Naive thymus-derived CD4-positive, alpha-beta T cell (primary cell): ENCODE data around the gene SMAD2. TPM values are rescaled to one million over a fixed set of nuclear protein-coding genes. Genes with fewer than 3 reads are reported as not detected.

Source experiments
- ATAC-seq: fragments of 150-1000 bp; cut with Tn5 transposase; 2 replicates; pipeline ENCODE4 v1.10.0; 2021; ENCODE audit warnings: mild to moderate bottlenecking, moderate library complexity
- CTCF ChIA-PET: fragments of 350-600 bp; sonication (Branson Sonifier 250); formaldehyde crosslinking; loops from one replicate; lab custom pipeline; 2021; ENCODE audit warnings: antibody characterized with exemption; lab: Charles Lee
- POLR2A ChIA-PET: fragments of 350-600 bp; sonication (Branson Sonifier 250); formaldehyde crosslinking; loops from one replicate; lab custom pipeline; 2021; ENCODE audit warnings: antibody characterized with exemption, inconsistent platforms; lab: Charles Lee
- DNase-seq, 9 donors: peaks; one replicate each; pipeline versions ENCODE4 v3.0.0 to v3.0.0-alpha.2; 2020 to 2022; ENCODE audit warnings: mixed read lengths in 1 of 9
- H3K27ac ChIP-seq: one replicate; pipeline ENCODE4 v1.7.0; 2013; ENCODE audit warnings: mild to moderate bottlenecking, low read depth, low read length, moderate library complexity
- H3K27me3 ChIP-seq, 2 donors: one replicate each; pipeline ENCODE4 v1.7.0; 2013; ENCODE audit warnings: low read length in 2 of 2, mild to moderate bottlenecking in 2 of 2, moderate library complexity in 2 of 2; ENCODE audit not compliant: control insufficient read depth in 2 of 2, insufficient read depth in 2 of 2
- H3K36me3 ChIP-seq, 3 experiments: 1 replicate in 2 of 3; 2 replicates in 1 of 3; pipeline ENCODE4 v1.7.0; 2013; ENCODE audit warnings: low read length in 3 of 3, mild to moderate bottlenecking in 3 of 3, moderate library complexity in 1 of 3; ENCODE audit not compliant: insufficient read depth in 3 of 3, control insufficient read depth in 2 of 3
- H3K4me1 ChIP-seq, 2 donors: one replicate each; pipeline ENCODE4 v1.7.0; 2013; ENCODE audit warnings: low read length in 2 of 2, mild to moderate bottlenecking in 2 of 2, moderate library complexity in 1 of 2; ENCODE audit not compliant: control insufficient read depth in 2 of 2, insufficient read depth in 2 of 2
- H3K4me3 ChIP-seq: 2 replicates; pipeline ENCODE4 v1.7.0; 2013; ENCODE audit warnings: mild to moderate bottlenecking, low read length
- H3K9me3 ChIP-seq, 3 experiments: 1 replicate in 2 of 3; 2 replicates in 1 of 3; pipeline ENCODE4 v1.7.0; 2013; ENCODE audit warnings: low read length in 3 of 3; ENCODE audit not compliant: control insufficient read depth in 2 of 3
- H3K27ac Mint-ChIP-seq, 9 donors: one replicate each; pipeline ENCODE4 v1.8.0; 2020 to 2022; ENCODE audit warnings: mixed read lengths in 9 of 9, mild to moderate bottlenecking in 8 of 9, moderate library complexity in 5 of 9, inconsistent platforms in 2 of 9
- H3K27me3 Mint-ChIP-seq, 5 donors: one replicate each; pipeline ENCODE4 v1.8.0; 2021 to 2022; ENCODE audit warnings: mixed read lengths in 5 of 5, mild to moderate bottlenecking in 1 of 5
- H3K36me3 Mint-ChIP-seq, 5 donors: one replicate each; pipeline ENCODE4 v1.8.0; 2020 to 2022; ENCODE audit warnings: mixed read lengths in 5 of 5, mild to moderate bottlenecking in 3 of 5, inconsistent platforms in 1 of 5
- H3K4me1 Mint-ChIP-seq, 7 donors: one replicate each; pipeline ENCODE4 v1.8.0; 2020 to 2022; ENCODE audit warnings: mixed read lengths in 7 of 7, mild to moderate bottlenecking in 3 of 7, inconsistent platforms in 1 of 7
- H3K4me3 Mint-ChIP-seq, 10 donors: one replicate each; pipeline ENCODE4 v1.8.0; 2020 to 2022; ENCODE audit warnings: mild to moderate bottlenecking in 10 of 10, mixed read lengths in 10 of 10, moderate library complexity in 6 of 10, inconsistent platforms in 2 of 10
- H3K9me3 Mint-ChIP-seq, 11 donors: one replicate each; pipeline ENCODE4 v1.8.0; 2020 to 2022; ENCODE audit warnings: mixed read lengths in 11 of 11, mild to moderate bottlenecking in 4 of 11, inconsistent platforms in 1 of 11, moderate library complexity in 1 of 11
- intact Hi-C, 2 donors: fragments of 100-400 bp; cut with micrococcal nuclease; formaldehyde crosslinking; loops; one replicate each; pipeline ENCODE4 v1.15.1; 2023
- polyA plus RNA-seq, 2 donors: library from polyadenylated mRNA; unstranded; fragments of 300-500 nt; fragmentation: Illumina TruSeq; gene quantifications; one replicate each; pipeline ENCODE4 v1.2.3, GENCODE V29; 2021
- total RNA-seq, 6 experiments: library from RNA in 5 of 6; stranded (reverse) in 5 of 6; gene quantifications; 1 replicate in 5 of 6; 2 replicates in 1 of 6; pipeline ENCODE4 v1.2.3 and lab custom pipeline; 2021 to 2026

SMAD2 gene
- total and polyA plus RNA-seq, 7 experiments from 2014 or later, result 91.3 to 164 (median 113) TPM

DNA sequence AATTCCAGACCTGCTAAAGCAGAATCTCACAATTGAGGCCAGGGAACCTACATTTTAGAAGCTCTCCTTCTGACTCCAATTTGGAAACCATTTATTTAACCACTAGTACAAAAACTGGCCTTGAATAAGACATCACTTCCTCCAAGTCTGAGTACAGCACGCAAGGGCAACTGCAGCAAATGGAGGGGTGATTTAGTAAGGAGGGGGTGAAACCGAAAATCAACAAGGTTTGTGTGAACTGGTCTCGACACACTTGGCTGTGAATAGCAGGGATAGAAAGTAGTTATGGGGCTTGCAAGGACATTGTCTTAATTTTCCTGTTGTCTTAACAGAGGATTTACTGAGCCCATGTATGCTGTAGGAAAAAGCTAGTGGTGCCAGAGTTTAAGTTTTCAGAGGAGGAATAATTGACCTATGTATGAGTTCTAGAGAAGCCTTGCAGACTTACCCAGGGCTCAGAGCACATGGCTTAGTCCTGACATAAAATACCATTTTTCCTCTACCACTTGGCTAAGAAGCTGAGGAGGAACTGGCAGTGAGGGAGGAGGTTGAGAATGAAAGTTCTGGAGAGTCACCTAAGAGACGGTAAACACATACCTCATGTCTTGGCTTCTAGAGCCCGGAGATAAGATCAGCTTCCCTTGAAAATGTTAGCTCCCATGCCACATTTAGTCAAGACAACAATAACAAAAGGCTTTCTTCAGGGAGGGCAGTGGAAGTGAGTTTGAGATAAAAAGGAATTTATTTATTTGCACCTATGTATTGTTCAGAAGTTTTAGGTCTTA lies 114.8 kb downstream of the SMAD2 start:
- no peaks in the 10 kb centered on the region for H3K27me3 Mint-ChIP-seq
- H3K9me3 Mint-ChIP-seq, result peaks cover 0 to 4% (median 0%) of the 10 kb centered on the region in 11 donors
- H3K4me3 Mint-ChIP-seq, result no peak overlapping the region
- DNase-seq (no peak), ATAC-seq (no peak)
- intact Hi-C loops, result no loop called here
- peaks cover 3 to 37% (median 18%) of the 10 kb centered on the region in 5 donors for H3K36me3 Mint-ChIP-seq
- no peaks in the 10 kb centered on the region for H3K9me3 ChIP-seq
- H3K4me3 ChIP-seq, result no peak overlapping the region
- H3K36me3 ChIP-seq, result no peaks in the 10 kb centered on the region
- ChIA-PET POLR2A (interaction anchor here (1.4 kb wide), 1 partner anchor 15 kb away, joined by 4 read pairs; no protein-coding TSS in a partner anchor), CTCF (no interaction called here)
- H3K4me1 ChIP-seq, result no peaks in the 10 kb centered on the region
- no peaks in the 10 kb centered on the region for H3K4me1 Mint-ChIP-seq
- no peaks in the 10 kb centered on the region for H3K27me3 ChIP-seq
- no peak overlapping the region for H3K27ac Mint-ChIP-seq
- no peak overlapping the region for H3K27ac ChIP-seq

DNA sequence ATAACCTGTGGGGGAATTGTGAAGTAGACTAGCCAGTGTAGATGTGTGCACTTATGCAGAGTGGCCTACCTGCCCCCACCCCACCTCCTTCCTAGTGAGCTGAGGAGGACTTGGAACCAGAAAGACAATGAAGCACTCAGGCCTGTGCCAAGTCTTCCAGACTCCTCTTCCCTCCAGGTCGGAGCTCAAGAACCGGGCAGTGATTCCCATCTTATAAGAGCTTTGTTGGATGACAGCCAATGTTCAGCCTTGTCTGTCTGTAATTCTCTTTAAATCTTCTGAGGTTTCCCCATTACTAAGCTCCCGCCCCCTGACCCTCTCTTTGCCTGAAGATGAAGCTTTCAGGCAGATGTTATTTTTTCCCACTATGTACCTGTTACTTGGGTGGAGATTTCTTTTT lies 121.0 kb downstream of the SMAD2 start:
- H3K9me3 Mint-ChIP-seq, result peaks cover 0 to 7% (median 2%) of the 10 kb centered on the region in 11 donors
- Histone ChIP-seq H3K27ac (no peak overlapping the region), H3K36me3 (no peaks in the 10 kb centered on the region), H3K4me1 (no peaks in the 10 kb centered on the region), H3K9me3 (no peaks in the 10 kb centered on the region), H3K4me3 (no peak overlapping the region), H3K27me3 (no peaks in the 10 kb centered on the region)
- no peak overlapping the region for H3K27ac Mint-ChIP-seq
- no peak for ATAC-seq
- no peak for DNase-seq
- CTCF ChIA-PET, result no interaction called here
- no peak overlapping the region for H3K4me3 Mint-ChIP-seq
- POLR2A ChIA-PET, result no interaction called here
- H3K4me1 Mint-ChIP-seq, result no peaks in the 10 kb centered on the region
- no peaks in the 10 kb centered on the region for H3K27me3 Mint-ChIP-seq
- H3K36me3 Mint-ChIP-seq, result peaks cover 3 to 46% (median 15%) of the 10 kb centered on the region in 5 donors
- intact Hi-C loops, result no loop called here

DNA sequence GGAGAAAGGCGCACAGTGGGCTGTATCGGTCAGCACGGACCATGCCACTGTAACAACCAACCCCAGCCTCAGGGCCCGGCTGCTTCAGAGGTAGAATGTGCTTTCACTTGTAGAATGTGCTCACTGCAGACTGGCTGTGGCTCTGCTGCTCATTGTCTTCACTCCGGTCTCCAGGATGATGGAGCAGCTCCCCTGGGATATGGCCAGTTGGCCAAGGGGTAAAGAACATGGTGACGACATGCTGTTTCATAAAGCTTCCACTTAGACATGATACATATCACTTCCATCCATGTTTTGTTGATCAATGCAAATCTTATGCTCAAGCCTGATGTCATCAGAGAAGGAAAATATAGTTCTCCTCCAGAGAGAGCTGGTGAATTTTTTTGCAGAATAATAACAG lies 127.7 kb downstream of the SMAD2 start:
- intact Hi-C loops, result no loop called here
- Histone ChIP-seq H3K4me1 (no peaks in the 10 kb centered on the region), H3K9me3 (no peaks in the 10 kb centered on the region), H3K27me3 (no peaks in the 10 kb centered on the region), H3K27ac (no peak overlapping the region), H3K36me3 (no peaks in the 10 kb centered on the region), H3K4me3 (no peak overlapping the region)
- Mint-ChIP-seq H3K4me1 (no peaks in the 10 kb centered on the region), H3K9me3 (peaks cover 0 to 6% (median 0%) of the 10 kb centered on the region in 11 donors), H3K36me3 (peaks cover 0 to 8% (median 4%) of the 10 kb centered on the region in 5 donors), H3K27ac (no peak overlapping the region), H3K4me3 (no peak overlapping the region), H3K27me3 (peaks cover 0 to 7% (median 0%) of the 10 kb centered on the region in 5 donors)
- ATAC-seq (no peak), DNase-seq (no peak)
- ChIA-PET CTCF (no interaction called here), POLR2A (no interaction called here)

DNA sequence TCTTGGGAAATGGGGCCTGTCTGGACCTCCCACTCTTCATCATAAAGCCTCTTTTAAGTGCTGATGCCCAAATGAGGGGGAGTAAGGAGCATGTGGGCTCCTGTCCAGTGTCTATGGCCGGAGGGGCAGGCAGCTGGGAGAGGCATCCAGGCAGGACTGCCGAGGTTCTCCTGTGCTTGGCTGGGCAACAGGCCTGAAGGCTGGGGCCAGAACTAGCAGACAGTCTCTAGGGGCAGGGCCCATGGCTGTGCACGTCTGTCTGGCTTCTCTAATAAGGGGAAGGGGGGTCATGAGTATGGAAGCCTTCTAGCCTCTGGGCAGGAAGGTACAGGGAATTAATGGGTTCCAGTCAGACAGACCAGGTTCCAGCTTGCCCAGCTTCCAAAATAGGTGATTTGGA lies 128.6 kb downstream of the SMAD2 start:
- ChIA-PET CTCF (interaction anchor here (0.5 kb wide), 1 partner anchor 1615 kb away, joined by 8 read pairs; no protein-coding TSS in a partner anchor), POLR2A (no interaction called here)
- Histone ChIP-seq H3K4me3 (no peak overlapping the region), H3K4me1 (no peaks in the 10 kb centered on the region), H3K9me3 (no peaks in the 10 kb centered on the region), H3K27me3 (no peaks in the 10 kb centered on the region), H3K36me3 (no peaks in the 10 kb centered on the region), H3K27ac (no peak overlapping the region)
- Mint-ChIP-seq H3K27ac (no peak overlapping the region), H3K36me3 (peaks cover 0 to 8% (median 4%) of the 10 kb centered on the region in 5 donors), H3K9me3 (peaks cover 0 to 6% (median 0%) of the 10 kb centered on the region in 11 donors), H3K4me1 (no peaks in the 10 kb centered on the region), H3K27me3 (peaks cover 0 to 15% (median 6%) of the 10 kb centered on the region in 5 donors), H3K4me3 (no peak overlapping the region)
- intact Hi-C loops, result no loop called here
- no peak for ATAC-seq
- no peak for DNase-seq

DNA sequence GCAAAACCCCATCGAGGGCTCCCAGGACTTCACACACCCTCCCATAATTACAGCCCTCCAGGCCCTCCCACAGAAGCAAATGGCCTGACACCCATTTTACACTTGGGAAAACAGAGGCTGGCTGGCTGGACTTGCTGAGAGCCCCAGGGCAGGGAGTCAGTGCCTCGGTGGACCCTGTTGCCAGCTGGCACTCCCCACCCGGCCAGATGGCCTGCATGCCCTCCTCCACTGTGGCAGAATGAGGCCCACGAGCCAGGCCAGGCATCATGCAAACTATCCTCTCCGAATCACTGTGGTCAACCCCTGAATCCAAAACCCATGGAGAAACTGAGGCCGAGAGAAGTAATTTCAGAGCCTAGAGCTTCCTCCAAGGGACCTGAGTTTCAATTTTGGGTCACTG lies 129.7 kb downstream of the SMAD2 start:
- H3K4me3 Mint-ChIP-seq, result no peak overlapping the region
- Histone ChIP-seq H3K36me3 (no peaks in the 10 kb centered on the region), H3K4me1 (no peaks in the 10 kb centered on the region), H3K27ac (no peak overlapping the region), H3K27me3 (no peaks in the 10 kb centered on the region), H3K9me3 (no peaks in the 10 kb centered on the region), H3K4me3 (no peak overlapping the region)
- peaks cover 0 to 15% (median 6%) of the 10 kb centered on the region in 5 donors for H3K27me3 Mint-ChIP-seq
- ATAC-seq (no peak), DNase-seq (no peak)
- POLR2A ChIA-PET, result no interaction called here
- H3K27ac Mint-ChIP-seq, result no peak overlapping the region
- CTCF ChIA-PET, result no interaction called here
- intact Hi-C loops, result no loop called here
- H3K36me3 Mint-ChIP-seq, result peaks cover 0 to 8% (median 4%) of the 10 kb centered on the region in 5 donors
- no peaks in the 10 kb centered on the region for H3K4me1 Mint-ChIP-seq
- H3K9me3 Mint-ChIP-seq, result peaks cover 0 to 6% (median 0%) of the 10 kb centered on the region in 11 donors

DNA sequence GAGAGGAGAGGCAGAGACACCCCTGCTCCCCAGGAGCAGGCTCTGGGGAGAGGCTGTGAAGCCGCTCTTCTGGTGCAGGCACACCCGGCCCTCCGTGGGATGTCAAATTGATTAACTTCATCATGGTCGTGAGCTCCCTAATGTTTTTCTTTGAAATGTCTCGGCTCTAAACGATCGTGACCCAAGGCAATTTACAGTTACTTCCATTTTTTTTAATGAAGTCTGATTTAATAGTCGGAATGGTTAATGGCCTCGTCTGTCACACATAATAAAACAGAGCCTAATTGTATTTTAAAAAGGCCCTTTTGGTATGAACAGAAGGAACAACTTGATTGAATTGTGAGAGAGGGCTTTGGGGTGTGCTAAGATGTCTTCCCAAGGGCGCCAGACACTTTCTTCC lies 130.2 kb downstream of the SMAD2 start:
- CTCF ChIA-PET, result no interaction called here
- POLR2A ChIA-PET, result no interaction called here
- peaks cover 0 to 15% (median 6%) of the 10 kb centered on the region in 5 donors for H3K27me3 Mint-ChIP-seq
- Histone ChIP-seq H3K36me3 (no peaks in the 10 kb centered on the region), H3K9me3 (no peaks in the 10 kb centered on the region), H3K27ac (no peak overlapping the region), H3K4me1 (no peaks in the 10 kb centered on the region), H3K27me3 (no peaks in the 10 kb centered on the region), H3K4me3 (no peak overlapping the region)
- H3K9me3 Mint-ChIP-seq, result peaks cover 0 to 6% (median 0%) of the 10 kb centered on the region in 11 donors
- no peak overlapping the region for H3K4me3 Mint-ChIP-seq
- ATAC-seq (no peak), DNase-seq (no peak)
- intact Hi-C loops, result no loop called here
- no peaks in the 10 kb centered on the region for H3K4me1 Mint-ChIP-seq
- no peak overlapping the region for H3K27ac Mint-ChIP-seq
- H3K36me3 Mint-ChIP-seq, result peaks cover 0 to 8% (median 4%) of the 10 kb centered on the region in 5 donors

DNA sequence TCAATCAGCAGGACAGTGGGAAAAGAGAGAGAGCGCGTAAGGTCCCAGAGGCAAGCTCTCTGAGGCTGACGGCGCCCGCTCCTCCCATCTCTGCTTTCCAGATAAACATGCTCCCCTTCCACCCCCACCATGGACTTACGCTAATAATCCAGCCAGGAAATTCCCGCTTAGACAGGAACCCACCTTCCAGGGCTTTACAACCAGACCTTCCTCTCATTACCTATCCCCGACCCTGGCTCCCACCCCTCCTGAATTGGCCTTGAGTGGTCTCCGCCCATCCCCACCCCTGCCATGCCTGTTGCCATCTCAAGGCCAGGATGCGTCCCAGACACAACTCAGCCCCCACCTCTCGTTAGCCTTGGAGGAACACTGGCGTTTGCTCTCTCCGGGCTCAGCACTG lies 131.1 kb downstream of the SMAD2 start:
- Histone ChIP-seq H3K27ac (no peak overlapping the region), H3K36me3 (no peaks in the 10 kb centered on the region), H3K9me3 (no peaks in the 10 kb centered on the region), H3K27me3 (no peaks in the 10 kb centered on the region), H3K4me3 (no peak overlapping the region), H3K4me1 (no peaks in the 10 kb centered on the region)
- intact Hi-C loops, result no loop called here
- Mint-ChIP-seq H3K27ac (no peak overlapping the region), H3K4me3 (no peak overlapping the region), H3K9me3 (peaks cover 0 to 1% (median 0%) of the 10 kb centered on the region in 11 donors), H3K36me3 (peaks cover 0 to 4% (median 0%) of the 10 kb centered on the region in 5 donors), H3K27me3 (peaks cover 0 to 15% (median 6%) of the 10 kb centered on the region in 5 donors), H3K4me1 (no peaks in the 10 kb centered on the region)
- POLR2A ChIA-PET, result no interaction called here
- DNase-seq (no peak), ATAC-seq (no peak)
- CTCF ChIA-PET, result no interaction called here
